ENCODE data around the gene ALKBH5.
A peak's percentile ranks its signal among the peaks of the same experiment; 100 is the strongest.

The ALKBH5 gene

GRCh38 chr17:18254888-18255649 is 71.4 kb downstream of the ALKBH5 start:
- H3K9me3 ChIP-seq (ENCODE audit: control insufficient read depth in 5 of 5, low read length in 5 of 5): no peaks in the 10 kb centered on the region
- no peak overlapping the region for H3K27ac ChIP-seq (ENCODE audit: low read depth, low read length)
- H3K4me3 ChIP-seq (ENCODE audit: low read depth in 1 of 5, low read length in 5 of 5): no peak overlapping the region
- H3K4me1 ChIP-seq (ENCODE audit: control insufficient read depth in 5 of 5, insufficient read depth in 5 of 5, low read length in 5 of 5): peaks cover 5 to 30% (median 29%) of the 10 kb centered on the region in 5 donors
- no peak overlapping the region for H3K9ac ChIP-seq (ENCODE audit: low read length in 5 of 5)
- no peaks in the 10 kb centered on the region for H3K27me3 ChIP-seq (ENCODE audit: control insufficient read depth in 5 of 5, insufficient read depth in 4 of 5, low read length in 5 of 5)
- peaks cover 0 to 67% (median 66%) of the 10 kb centered on the region in 5 donors for H3K36me3 ChIP-seq (ENCODE audit: control insufficient read depth in 5 of 5, insufficient read depth in 5 of 5, low read length in 5 of 5)

GRCh38 chr17:18256351-18256750 is 72.7 kb downstream of the ALKBH5 start:
- Histone ChIP-seq H3K4me3 (ENCODE audit: low read depth in 1 of 5, low read length in 5 of 5) (no peak overlapping the region), H3K9me3 (ENCODE audit: control insufficient read depth in 5 of 5, low read length in 5 of 5) (no peaks in the 10 kb centered on the region), H3K4me1 (ENCODE audit: control insufficient read depth in 5 of 5, insufficient read depth in 5 of 5, low read length in 5 of 5) (peaks cover 5 to 39% (median 36%) of the 10 kb centered on the region in 5 donors), H3K36me3 (ENCODE audit: control insufficient read depth in 5 of 5, insufficient read depth in 5 of 5, low read length in 5 of 5) (peaks cover 0 to 55% (median 53%) of the 10 kb centered on the region in 5 donors), H3K9ac (ENCODE audit: low read length in 5 of 5) (peak overlapping the region in 1 of 5 donors; percentile 90), H3K27ac (ENCODE audit: low read depth, low read length) (no peak overlapping the region), H3K27me3 (ENCODE audit: control insufficient read depth in 5 of 5, insufficient read depth in 4 of 5, low read length in 5 of 5) (no peaks in the 10 kb centered on the region)

- peaks cover 0 to 50% (median 49%) of the 10 kb centered on the region in 5 donors for H3K36me3 ChIP-seq (ENCODE audit: control insufficient read depth in 5 of 5, insufficient read depth in 5 of 5, low read length in 5 of 5)
- no peaks in the 10 kb centered on the region for H3K27me3 ChIP-seq (ENCODE audit: control insufficient read depth in 5 of 5, insufficient read depth in 4 of 5, low read length in 5 of 5)
- peak overlapping the region in 4 of 5 donors; percentile 81 to 95 (median 92) for H3K9ac ChIP-seq (ENCODE audit: low read length in 5 of 5)
- H3K27ac ChIP-seq (ENCODE audit: low read depth, low read length): peak overlapping the region; percentile 96
- H3K4me3 ChIP-seq (ENCODE audit: low read depth in 1 of 5, low read length in 5 of 5): peak overlapping the region in 4 of 5 donors; percentile 83 to 92 (median 89)
- H3K4me1 ChIP-seq (ENCODE audit: control insufficient read depth in 5 of 5, insufficient read depth in 5 of 5, low read length in 5 of 5): peaks cover 5 to 44% (median 41%) of the 10 kb centered on the region in 5 donors
- no peaks in the 10 kb centered on the region for H3K9me3 ChIP-seq (ENCODE audit: control insufficient read depth in 5 of 5, low read length in 5 of 5)
These were observed 73.1 kb downstream of the ALKBH5 start for GRCh38 chr17:18256776-18257175.

- Histone ChIP-seq H3K36me3 (ENCODE audit: control insufficient read depth in 5 of 5, insufficient read depth in 5 of 5, low read length in 5 of 5) (peaks cover 0 to 44% (median 42%) of the 10 kb centered on the region in 5 donors), H3K9ac (ENCODE audit: low read length in 5 of 5) (peak overlapping the region; percentile 81 to 95 (median 90)), H3K4me3 (ENCODE audit: low read depth in 1 of 5, low read length in 5 of 5) (peak overlapping the region; percentile 73 to 92 (median 86)), H3K27ac (ENCODE audit: low read depth, low read length) (peak overlapping the region; percentile 96), H3K4me1 (ENCODE audit: control insufficient read depth in 5 of 5, insufficient read depth in 5 of 5, low read length in 5 of 5) (peaks cover 5 to 50% (median 47%) of the 10 kb centered on the region in 5 donors), H3K27me3 (ENCODE audit: control insufficient read depth in 5 of 5, insufficient read depth in 4 of 5, low read length in 5 of 5) (no peaks in the 10 kb centered on the region), H3K9me3 (ENCODE audit: control insufficient read depth in 5 of 5, low read length in 5 of 5) (no peaks in the 10 kb centered on the region)
These were observed 73.8 kb downstream of the ALKBH5 start for GRCh38 chr17:18257268-18257981.

GRCh38 chr17:18257982-18258355 is 74.3 kb downstream of the ALKBH5 start:
- no peaks in the 10 kb centered on the region for H3K27me3 ChIP-seq (ENCODE audit: control insufficient read depth in 5 of 5, insufficient read depth in 4 of 5, low read length in 5 of 5)
- peak overlapping the region; percentile 73 to 92 (median 86) for H3K4me3 ChIP-seq (ENCODE audit: low read depth in 1 of 5, low read length in 5 of 5)
- H3K27ac ChIP-seq (ENCODE audit: low read depth, low read length): peak overlapping the region; percentile 96
- H3K4me1 ChIP-seq (ENCODE audit: control insufficient read depth in 5 of 5, insufficient read depth in 5 of 5, low read length in 5 of 5): peaks cover 5 to 55% (median 52%) of the 10 kb centered on the region in 5 donors
- peak overlapping the region; percentile 81 to 95 (median 90) for H3K9ac ChIP-seq (ENCODE audit: low read length in 5 of 5)
- peaks cover 0 to 41% (median 38%) of the 10 kb centered on the region in 5 donors for H3K36me3 ChIP-seq (ENCODE audit: control insufficient read depth in 5 of 5, insufficient read depth in 5 of 5, low read length in 5 of 5)
- H3K9me3 ChIP-seq (ENCODE audit: control insufficient read depth in 5 of 5, low read length in 5 of 5): no peaks in the 10 kb centered on the region

GRCh38 chr17:18258356-18259038 is 74.9 kb downstream of the ALKBH5 start, which contains the start of gene FLII:
Gene FLII (minus strand): TSS chr17:18258738. CDS start chr17:18258690, 48 bp downstream.
- Histone ChIP-seq H3K4me3 (ENCODE audit: low read depth in 1 of 5, low read length in 5 of 5) (peak within 1 kb of the TSS; percentile 73 to 92 (median 86)), H3K27ac (ENCODE audit: low read depth, low read length) (peak within 1 kb of the TSS; percentile 96), H3K9ac (ENCODE audit: low read length in 5 of 5) (peak within 1 kb of the TSS; percentile 81 to 95 (median 90)), H3K9me3 (ENCODE audit: control insufficient read depth in 5 of 5, low read length in 5 of 5) (no peaks in the 10 kb centered on the region), H3K27me3 (ENCODE audit: control insufficient read depth in 5 of 5, insufficient read depth in 4 of 5, low read length in 5 of 5) (no peaks in the 10 kb centered on the region), H3K36me3 (ENCODE audit: control insufficient read depth in 5 of 5, insufficient read depth in 5 of 5, low read length in 5 of 5) (peaks cover 0 to 41% (median 38%) of the 10 kb centered on the region in 5 donors), H3K4me1 (ENCODE audit: control insufficient read depth in 5 of 5, insufficient read depth in 5 of 5, low read length in 5 of 5) (peaks cover 5 to 56% (median 52%) of the 10 kb centered on the region in 5 donors)

Data from subcutaneous abdominal adipose tissue (tissue), 5 donors.